Stomach smooth muscle (tissue), 2 donors: ENCODE results near the gene FCN1.
"Not testable (repeated sequence)": the region's sequence is repeated elsewhere in the genome, so short reads cannot be mapped to it uniquely, and the experiment has no call there.

Source experiments
- H3K27ac ChIP-seq: one replicate; pipeline ENCODE4 v1.7.0; 2013; ENCODE audit warnings: mild to moderate bottlenecking, low read length, inconsistent platforms
- H3K27me3 ChIP-seq, 2 donors: one replicate each; pipeline ENCODE4 v1.7.0; 2013; ENCODE audit warnings: low read length in 2 of 2; ENCODE audit not compliant: insufficient read depth in 2 of 2, control insufficient read depth in 1 of 2
- H3K36me3 ChIP-seq, 2 donors: one replicate each; pipeline ENCODE4 v1.7.0; 2013; ENCODE audit warnings: low read length in 2 of 2; ENCODE audit not compliant: control insufficient read depth in 2 of 2, insufficient read depth in 2 of 2
- H3K4me1 ChIP-seq: one replicate; pipeline ENCODE4 v1.7.0; 2013; ENCODE audit warnings: low read length; ENCODE audit not compliant: control insufficient read depth, insufficient read depth
- H3K4me3 ChIP-seq, 2 donors: one replicate each; pipeline ENCODE4 v1.7.0; 2013; ENCODE audit warnings: low read length in 2 of 2
- H3K9ac ChIP-seq, 2 donors: one replicate each; pipeline ENCODE4 v1.7.0; 2013; ENCODE audit warnings: low read length in 2 of 2, mild to moderate bottlenecking in 1 of 2
- H3K9me3 ChIP-seq, 2 donors: one replicate each; pipeline ENCODE4 v1.7.0; 2013; ENCODE audit warnings: low read length in 2 of 2; ENCODE audit not compliant: control insufficient read depth in 2 of 2
- donor health status: healthy.
- donor health status: Pancreatic carcinoma.

The FCN1 gene

DNA sequence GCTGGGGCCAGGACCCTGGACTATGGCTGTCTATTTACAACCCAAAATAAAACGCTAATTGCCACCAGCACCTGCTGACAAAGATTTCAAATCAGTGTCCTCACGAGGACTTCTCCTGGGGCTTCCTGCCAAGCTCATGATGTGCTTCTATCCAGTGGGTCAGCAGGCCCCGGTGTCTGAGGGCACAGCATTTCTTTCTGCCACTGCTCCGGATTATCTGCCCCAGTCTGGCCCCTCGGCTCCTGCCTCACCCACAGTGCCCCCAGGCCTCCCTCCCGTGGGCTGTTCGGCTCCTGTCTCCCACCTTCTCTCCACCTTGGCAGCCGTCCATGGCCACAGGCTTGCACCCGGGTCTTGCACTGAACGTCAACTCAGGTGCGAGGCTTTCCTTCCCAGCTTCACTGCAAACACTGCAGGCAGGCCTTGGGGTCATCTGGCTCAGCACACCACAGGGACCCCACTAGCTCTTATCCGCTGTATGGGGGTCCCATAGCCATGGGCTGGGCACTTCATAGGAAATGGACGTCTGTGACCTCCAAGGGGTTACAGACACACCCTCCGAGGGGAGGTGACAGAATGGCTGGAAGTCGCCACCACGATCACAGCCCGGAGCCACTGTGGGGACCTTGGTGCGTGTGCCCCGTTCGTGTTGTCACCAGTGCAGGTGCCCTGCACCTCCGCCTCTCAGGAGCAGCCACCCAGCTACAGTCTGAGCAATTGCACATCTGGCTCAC lies 43.8 kb upstream of the FCN1 start:
- Histone ChIP-seq H3K4me1 (no peaks in the 10 kb centered on the region), H3K9ac (no peak overlapping the region), H3K4me3 (no peak overlapping the region), H3K36me3 (no peaks in the 10 kb centered on the region), H3K9me3 (peaks cover 0 to 10% of the 10 kb centered on the region in 2 donors), H3K27me3 (peaks cover 6 to 8% of the 10 kb centered on the region in 2 donors), H3K27ac (no peak overlapping the region)

DNA sequence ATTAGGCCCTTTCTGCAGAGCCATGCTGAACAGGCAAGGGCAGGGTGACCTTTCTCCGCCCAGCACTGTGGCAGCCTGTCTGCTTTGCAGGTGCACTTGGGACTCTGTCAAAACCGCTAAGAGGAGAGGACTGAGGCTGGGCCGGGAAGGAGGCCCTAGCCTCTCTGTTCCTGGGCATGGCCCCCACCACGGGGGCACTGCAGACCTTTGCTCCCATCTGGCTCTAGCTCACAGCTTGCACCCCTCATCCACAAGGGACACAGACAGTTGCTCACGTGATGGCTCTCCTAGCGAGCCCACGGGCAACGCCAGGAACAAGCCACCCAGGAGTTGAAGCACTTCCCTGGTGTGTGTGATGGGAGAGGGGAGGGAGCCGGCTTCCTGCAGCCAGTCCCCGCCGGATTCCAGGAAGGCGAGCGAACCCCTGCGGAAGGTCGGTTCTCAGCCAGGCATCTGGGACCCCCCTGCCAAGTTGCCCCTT lies 43.0 kb upstream of the FCN1 start:
- Histone ChIP-seq H3K9me3 (peaks cover 0 to 10% of the 10 kb centered on the region in 2 donors), H3K4me3 (no peak overlapping the region), H3K9ac (no peak overlapping the region), H3K27ac (no peak overlapping the region), H3K27me3 (peaks cover 6 to 8% of the 10 kb centered on the region in 2 donors), H3K4me1 (no peaks in the 10 kb centered on the region), H3K36me3 (no peaks in the 10 kb centered on the region)

DNA sequence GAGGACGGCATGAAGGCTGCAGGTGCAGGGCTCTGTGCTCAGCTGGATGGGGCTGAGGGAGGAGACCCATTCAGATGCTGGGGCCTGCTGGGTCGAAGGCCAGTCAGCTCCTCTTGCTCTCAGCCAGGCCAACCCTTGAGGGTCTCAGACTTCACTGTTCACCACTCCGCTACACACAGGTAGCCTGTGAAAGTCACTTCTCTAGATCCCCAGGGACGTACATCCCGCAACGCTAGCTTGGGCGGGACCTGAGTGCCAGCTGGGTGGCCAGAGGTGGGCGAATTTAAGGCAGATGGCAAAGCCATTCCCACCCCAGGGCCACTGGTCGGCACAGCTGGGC lies 42.2 kb upstream of the FCN1 start:
- Histone ChIP-seq H3K9ac (no peak overlapping the region), H3K27me3 (peaks cover 2 to 8% of the 10 kb centered on the region in 2 donors), H3K36me3 (no peaks in the 10 kb centered on the region), H3K4me1 (no peaks in the 10 kb centered on the region), H3K9me3 (peaks cover 0 to 5% of the 10 kb centered on the region in 2 donors), H3K27ac (no peak overlapping the region), H3K4me3 (no peak overlapping the region)

DNA sequence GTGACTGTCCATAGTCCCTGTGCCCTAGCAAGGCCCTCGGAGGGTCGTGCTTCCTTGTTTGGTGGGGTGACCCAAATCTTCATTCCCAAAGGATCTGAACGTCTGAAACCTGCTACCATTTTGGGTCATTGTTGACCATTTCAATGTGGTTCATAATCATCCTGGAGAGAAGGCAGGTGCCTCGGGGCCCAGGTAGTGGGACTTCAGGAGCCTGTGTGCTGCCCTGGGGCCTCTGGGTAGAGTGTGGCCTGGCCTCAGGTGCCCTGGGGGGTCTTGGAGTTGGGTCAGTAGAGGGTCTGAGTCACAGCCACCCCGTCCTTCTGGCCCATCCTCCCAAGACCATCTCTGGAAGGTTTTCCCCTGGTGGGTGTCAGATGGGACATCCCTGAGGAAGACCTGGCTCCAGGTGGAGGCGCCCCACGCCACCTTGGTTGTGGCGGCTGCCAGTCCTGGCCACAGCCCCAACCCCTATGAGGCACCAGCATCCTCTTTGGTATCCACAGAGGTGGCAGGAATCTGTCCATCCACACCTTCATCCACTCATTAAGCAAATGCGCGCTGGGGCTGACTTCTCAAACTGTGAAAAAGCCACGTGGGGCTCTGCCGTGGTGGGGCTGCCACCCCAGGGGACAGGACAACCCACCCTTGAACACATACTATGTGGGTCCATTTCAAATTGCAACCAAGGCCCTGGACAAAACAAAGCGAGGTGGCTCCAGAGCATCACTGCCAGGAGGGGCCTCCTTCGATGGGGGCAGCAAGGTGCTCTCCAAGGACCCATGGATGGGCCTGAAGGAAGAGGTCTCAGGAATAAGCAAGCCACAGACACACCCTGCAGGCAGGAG lies 41.6 kb upstream of the FCN1 start:
- Histone ChIP-seq H3K27ac (no peak overlapping the region), H3K4me1 (no peaks in the 10 kb centered on the region), H3K4me3 (no peak overlapping the region), H3K27me3 (peaks cover 2 to 8% of the 10 kb centered on the region in 2 donors), H3K9ac (no peak overlapping the region), H3K9me3 (peaks cover 0 to 5% of the 10 kb centered on the region in 2 donors), H3K36me3 (no peaks in the 10 kb centered on the region)

DNA sequence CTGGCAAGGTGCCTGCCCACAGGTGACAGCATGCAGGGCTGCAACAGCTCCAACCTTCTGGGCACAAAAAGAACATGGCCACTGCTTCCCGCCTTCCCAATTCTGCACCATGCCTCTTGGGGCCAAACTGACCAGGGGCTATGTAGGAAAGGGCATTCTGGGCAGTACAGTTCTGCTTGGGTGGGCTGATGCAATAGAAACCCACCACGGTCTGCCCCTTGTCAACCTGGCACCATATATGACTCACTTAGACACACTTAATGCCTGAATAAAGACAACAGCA lies 40.2 kb upstream of the FCN1 start:
- H3K27me3 ChIP-seq = peaks cover 2 to 5% of the 10 kb centered on the region in 2 donors
- H3K9me3 ChIP-seq = peaks cover 0 to 5% of the 10 kb centered on the region in 2 donors
- no peak overlapping the region for H3K27ac ChIP-seq
- no peak overlapping the region for H3K4me3 ChIP-seq
- no peaks in the 10 kb centered on the region for H3K36me3 ChIP-seq
- H3K4me1 ChIP-seq = no peaks in the 10 kb centered on the region
- H3K9ac ChIP-seq = no peak overlapping the region

DNA sequence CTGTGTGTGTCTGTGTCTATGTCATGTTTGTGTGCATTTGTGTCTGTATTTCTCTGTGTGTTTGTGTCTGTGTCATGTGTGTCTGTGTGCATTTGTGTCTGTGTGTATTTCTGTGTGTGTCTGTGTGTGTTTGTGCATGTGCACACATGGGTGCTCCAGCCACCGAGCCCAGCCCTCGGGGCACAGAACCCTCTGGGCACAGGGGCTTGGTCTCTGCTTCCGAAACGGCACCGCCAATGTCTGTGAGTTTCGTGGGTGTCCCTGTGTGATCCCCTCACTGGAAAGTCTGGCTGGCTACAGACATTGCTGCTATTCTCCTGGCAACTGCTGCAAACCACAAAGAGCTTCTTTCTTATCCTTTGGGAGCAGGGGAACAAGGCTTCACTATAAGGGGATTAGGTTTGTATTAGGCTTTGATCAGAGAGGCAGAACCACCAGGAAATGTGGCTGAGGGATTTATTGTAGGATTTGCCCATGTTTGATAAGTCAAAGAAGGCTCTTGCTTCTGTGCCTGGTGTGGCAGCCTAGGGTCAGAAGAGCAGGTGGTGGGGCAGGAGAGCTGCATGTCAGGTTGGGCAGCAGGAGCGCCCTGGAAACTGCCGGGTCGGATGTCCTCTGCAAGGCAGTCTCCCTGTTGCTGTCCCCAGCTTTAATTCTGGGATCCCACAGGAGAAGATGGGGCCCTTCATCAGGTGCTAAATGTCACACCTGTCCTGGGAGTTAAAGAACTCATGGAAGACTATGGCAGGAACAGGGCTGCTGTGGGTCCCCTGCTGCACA lies 39.6 kb upstream of the FCN1 start:
- no peaks in the 10 kb centered on the region for H3K36me3 ChIP-seq
- no peak overlapping the region for H3K4me3 ChIP-seq
- H3K27me3 ChIP-seq = peaks cover 2 to 5% of the 10 kb centered on the region in 2 donors
- H3K4me1 ChIP-seq = no peaks in the 10 kb centered on the region
- no peak overlapping the region for H3K9ac ChIP-seq
- H3K27ac ChIP-seq = no peak overlapping the region
- peaks cover 0 to 5% of the 10 kb centered on the region in 2 donors for H3K9me3 ChIP-seq

DNA sequence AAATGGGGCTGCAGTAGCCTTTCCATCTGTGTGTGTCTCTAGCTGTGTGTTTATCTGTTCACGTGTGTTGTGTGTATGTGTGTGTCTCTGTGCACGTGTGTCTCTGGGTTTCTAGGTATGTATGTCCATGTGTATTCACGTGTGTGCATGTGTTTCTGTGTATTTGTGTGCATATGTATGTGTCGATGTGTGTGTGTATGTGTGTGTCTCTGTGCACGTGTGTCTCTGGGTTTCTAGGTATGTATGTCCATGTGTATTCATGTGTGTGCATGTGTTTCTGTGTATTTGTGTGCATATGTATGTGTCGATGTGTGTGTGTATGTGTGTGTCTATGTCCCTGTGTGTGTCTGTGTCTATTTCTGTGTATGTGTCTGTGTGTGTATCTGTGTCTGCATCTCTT lies 38.7 kb upstream of the FCN1 start:
- H3K9me3 ChIP-seq, H3K27me3 ChIP-seq, H3K9ac ChIP-seq, H3K4me1 ChIP-seq, H3K27ac ChIP-seq, H3K36me3 ChIP-seq, H3K4me3 ChIP-seq: not testable (repeated sequence)

DNA sequence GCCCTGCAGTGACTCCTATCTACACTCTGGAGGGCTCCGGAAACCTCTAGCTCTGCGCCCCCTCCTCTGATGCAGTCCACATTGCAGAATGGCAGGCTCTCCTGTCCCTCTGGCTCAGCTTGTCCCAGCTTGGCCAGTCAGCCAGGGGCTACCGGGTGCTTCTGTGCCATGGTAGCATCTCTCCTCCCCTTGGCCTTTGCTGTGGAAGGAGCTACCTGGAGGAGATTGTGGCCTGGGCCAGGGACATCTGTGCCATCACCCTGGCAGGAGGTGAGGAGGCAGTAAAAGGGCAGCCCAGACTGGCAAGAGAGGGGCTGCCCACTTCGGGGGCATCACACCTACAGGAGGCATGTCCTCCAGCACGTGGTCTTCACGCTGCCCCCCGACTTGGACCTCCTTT lies 38.1 kb upstream of the FCN1 start:
- no peaks in the 10 kb centered on the region for H3K4me1 ChIP-seq
- no peak overlapping the region for H3K9ac ChIP-seq
- H3K36me3 ChIP-seq = no peaks in the 10 kb centered on the region
- no peak overlapping the region for H3K4me3 ChIP-seq
- peaks cover 0 to 5% of the 10 kb centered on the region in 2 donors for H3K9me3 ChIP-seq
- H3K27me3 ChIP-seq = peaks cover 2 to 5% of the 10 kb centered on the region in 2 donors
- H3K27ac ChIP-seq = no peak overlapping the region

DNA sequence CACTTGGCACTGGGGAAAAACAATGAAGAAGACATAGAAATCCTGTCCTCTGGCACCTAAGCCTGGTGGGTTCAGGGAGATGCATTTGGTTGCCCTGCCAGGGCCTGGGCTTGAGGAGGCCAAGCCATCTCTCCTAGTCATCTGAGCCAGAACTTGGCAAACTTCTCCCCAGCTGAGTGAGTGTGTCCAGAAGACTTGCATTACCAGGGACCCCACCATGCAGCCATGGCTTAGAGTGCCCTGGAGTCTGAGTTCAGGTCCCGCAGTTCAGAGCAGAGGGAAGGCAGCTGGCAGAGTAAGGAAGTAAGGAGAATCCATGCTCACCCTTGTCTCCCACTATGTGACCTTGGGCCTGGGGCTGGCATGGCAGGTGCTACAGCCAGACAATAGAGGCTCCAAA lies 37.4 kb upstream of the FCN1 start:
- Histone ChIP-seq H3K9me3 (peaks cover 0 to 5% of the 10 kb centered on the region in 2 donors), H3K9ac (no peak overlapping the region), H3K27ac (no peak overlapping the region), H3K4me3 (no peak overlapping the region), H3K4me1 (no peaks in the 10 kb centered on the region), H3K36me3 (no peaks in the 10 kb centered on the region), H3K27me3 (peaks cover 2 to 5% of the 10 kb centered on the region in 2 donors)

DNA sequence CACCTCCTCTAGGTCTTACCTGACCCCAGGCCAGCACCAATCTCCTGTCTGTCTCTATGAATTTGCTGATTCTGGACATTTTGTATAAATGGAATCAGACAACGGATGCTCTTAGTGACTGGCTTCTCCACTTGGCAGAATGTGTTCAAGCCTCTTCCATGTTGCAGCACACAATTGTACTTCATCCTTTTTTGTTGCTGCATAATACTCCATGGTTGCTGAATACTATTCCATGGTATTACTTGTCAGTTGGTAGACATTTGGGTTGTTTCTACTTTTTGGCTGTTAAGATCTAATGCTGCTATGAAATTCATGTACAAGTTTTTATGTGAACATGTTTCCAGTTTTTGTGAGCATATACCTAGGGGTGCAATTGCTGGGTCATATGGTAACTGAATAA lies 34.3 kb upstream of the FCN1 start:
- H3K9ac ChIP-seq = no peak overlapping the region
- H3K27ac ChIP-seq = no peak overlapping the region
- H3K27me3 ChIP-seq = peaks cover 3 to 6% of the 10 kb centered on the region in 2 donors
- no peaks in the 10 kb centered on the region for H3K4me1 ChIP-seq
- H3K36me3 ChIP-seq = no peaks in the 10 kb centered on the region
- H3K4me3 ChIP-seq = no peak overlapping the region
- no peaks in the 10 kb centered on the region for H3K9me3 ChIP-seq
